Erythroblast (primary cell): Measurements from ENCODE around the gene HLCS.

Experiments used
- DNase-seq, 2 experiments: peaks; one replicate each; lab custom pipeline; 2025; lab: John Stamatoyannopoulos, UW
- GATA1 ChIP-seq: IDR thresholded peaks from 2 replicates; pipeline ENCODE4 v1.6.1; 2011; ENCODE audit warnings: low read depth, mild to moderate bottlenecking, control low read depth, low read length, moderate library complexity
- POLR2A ChIP-seq: IDR thresholded peaks from 2 replicates; pipeline ENCODE4 v1.6.1; 2011; ENCODE audit warnings: mild to moderate bottlenecking, low read length

The HLCS gene

GRCh38 chr21:36883532-36884486 lies 82.7 kb downstream of the HLCS start:
- DNase-seq = no peak

GRCh38 chr21:36882776-36883175 lies 83.7 kb downstream of the HLCS start:
- DNase-seq = no peak
- TF ChIP-seq POLR2A = no peak
- TF ChIP-seq GATA1 = no peak

More at GRCh38 chr21:36883532-36884486, 82.7 kb downstream of the HLCS start:
- TF ChIP-seq GATA1 (no peak), POLR2A (no peak)

DNA sequence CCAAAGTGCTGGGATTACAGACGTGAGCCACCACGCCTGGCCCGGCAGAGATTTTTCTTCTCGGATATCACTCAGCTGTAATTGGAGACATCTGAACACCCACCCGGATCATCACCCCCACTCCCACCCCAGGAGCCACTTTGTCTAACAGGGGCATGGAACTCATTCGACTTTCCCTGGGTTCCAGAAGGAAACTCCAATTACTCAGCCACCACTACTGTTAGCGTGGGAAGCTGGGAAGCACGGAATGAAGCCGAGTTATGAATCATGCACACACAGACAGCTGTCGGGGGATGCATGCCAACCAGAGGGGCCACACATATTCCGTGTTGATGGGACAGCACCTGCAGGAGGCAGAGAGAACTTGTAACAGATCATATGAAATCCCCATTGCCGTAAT lies 85.2 kb downstream of the HLCS start:
- DNase-seq = no peak
- no peak for TF ChIP-seq POLR2A
- TF ChIP-seq GATA1 = no peak

GRCh38 chr21:36879827-36880226 lies 86.6 kb downstream of the HLCS start:
- no peak for DNase-seq
- TF ChIP-seq GATA1 = no peak
- TF ChIP-seq POLR2A = no peak

DNA sequence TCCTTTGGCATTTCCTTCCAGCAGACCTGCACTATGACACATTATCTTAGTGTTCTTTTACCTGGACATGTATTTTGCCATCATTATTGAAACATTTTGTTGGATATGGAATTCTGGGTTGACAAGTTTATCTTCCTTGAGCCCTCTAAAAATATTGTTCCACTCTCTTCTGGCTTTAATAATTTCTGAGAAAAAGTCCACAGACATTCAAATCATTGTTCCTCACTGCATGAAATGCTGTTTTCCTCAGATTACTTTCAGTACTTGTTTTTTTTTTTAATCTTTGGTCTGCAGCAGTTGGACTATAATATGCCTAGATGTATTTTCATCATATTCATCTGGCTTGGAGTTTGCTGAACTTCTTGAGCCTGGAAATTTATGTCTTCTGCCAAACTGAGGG lies 88.7 kb downstream of the HLCS start:
- no peak for DNase-seq
- TF ChIP-seq GATA1 = no peak
- no peak for TF ChIP-seq POLR2A

- TF ChIP-seq GATA1 = no peak
- DNase-seq = no peak
Measured at GRCh38 chr21:36874665-36875064, 91.8 kb downstream of the HLCS start.

DNA sequence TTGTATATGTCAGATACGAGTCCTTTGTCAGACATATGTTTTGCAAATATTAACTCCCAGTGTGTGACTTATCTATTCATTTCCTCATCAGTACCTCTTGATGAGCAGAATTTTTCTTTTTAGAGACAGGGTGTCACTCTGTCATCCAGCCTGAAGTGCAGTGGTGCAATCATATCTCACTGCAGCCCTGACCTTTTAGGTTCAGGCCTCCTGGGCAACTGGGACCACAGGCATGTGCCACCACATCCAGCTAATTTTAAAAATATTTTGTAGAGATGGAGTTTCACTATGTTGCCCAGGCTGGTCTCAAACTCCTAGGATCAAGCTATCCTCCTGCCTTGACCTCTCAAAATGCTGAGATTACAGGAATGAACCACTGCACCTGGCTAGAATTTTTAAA lies 93.0 kb downstream of the HLCS start:
- DNase-seq = no peak
- TF ChIP-seq GATA1 (no peak), POLR2A (no peak)

DNA sequence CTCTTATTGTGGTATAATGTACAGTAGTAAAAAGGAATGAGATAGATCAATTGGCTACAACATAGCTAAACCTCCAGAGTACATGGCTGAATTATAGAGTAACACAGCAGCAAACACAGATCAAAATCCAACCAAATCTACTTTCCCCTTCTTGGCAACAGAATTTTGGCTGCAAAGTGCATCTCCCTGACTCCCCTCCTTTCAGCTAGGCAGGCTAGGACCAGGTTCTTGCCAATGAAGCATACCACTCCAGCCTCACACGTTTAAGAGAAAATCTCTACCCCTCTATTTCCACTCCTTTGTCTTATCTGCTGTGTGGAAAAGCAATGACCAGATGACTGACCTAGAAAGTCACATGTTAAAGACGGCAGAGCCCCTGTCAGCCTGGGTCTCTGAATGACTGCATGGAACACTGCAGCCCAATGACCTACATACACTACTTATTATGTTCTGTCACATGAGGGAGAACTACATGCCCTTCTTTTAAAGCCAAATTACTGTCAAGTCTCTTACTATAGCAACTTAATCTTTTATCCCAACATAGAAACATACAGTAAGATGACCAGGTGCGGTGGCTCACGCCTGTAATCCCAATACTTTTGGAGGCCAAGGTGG lies 99.1 kb downstream of the HLCS start:
- TF ChIP-seq GATA1 (no peak), POLR2A (no peak)
- no peak for DNase-seq

GRCh38 chr21:36866419-36866818 lies 100.0 kb downstream of the HLCS start:
- TF ChIP-seq GATA1 = no peak
- no peak for TF ChIP-seq POLR2A
- DNase-seq = no peak

- TF ChIP-seq GATA1 = no peak
- TF ChIP-seq POLR2A = no peak
Measured at GRCh38 chr21:36864974-36865373, 101.5 kb downstream of the HLCS start.

DNA sequence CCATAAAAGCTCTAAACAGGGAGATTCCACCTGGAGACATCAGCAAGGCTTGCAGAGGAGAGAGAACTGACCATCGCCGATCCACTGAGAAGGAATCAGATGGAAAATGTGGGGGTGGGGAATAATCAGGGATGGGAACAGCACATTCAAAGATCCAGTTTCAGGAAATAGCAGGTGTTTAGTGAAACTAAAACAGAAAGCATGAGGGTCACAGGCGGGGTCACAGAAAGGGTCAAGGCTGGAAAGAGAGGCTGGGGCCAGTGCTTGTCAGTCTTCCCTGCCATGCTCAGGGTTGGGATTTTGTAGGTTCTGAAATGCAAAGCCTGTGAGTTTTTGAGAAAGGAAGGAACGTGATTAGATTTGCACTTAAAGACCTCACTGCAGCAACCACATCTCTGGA lies 103.2 kb downstream of the HLCS start:
- TF ChIP-seq GATA1 (no peak), POLR2A (no peak)
- DNase-seq = no peak

More at GRCh38 chr21:36864974-36865373, 101.5 kb downstream of the HLCS start:
- peak in 1 of 2 experiments; percentile 11 for DNase-seq

DNA sequence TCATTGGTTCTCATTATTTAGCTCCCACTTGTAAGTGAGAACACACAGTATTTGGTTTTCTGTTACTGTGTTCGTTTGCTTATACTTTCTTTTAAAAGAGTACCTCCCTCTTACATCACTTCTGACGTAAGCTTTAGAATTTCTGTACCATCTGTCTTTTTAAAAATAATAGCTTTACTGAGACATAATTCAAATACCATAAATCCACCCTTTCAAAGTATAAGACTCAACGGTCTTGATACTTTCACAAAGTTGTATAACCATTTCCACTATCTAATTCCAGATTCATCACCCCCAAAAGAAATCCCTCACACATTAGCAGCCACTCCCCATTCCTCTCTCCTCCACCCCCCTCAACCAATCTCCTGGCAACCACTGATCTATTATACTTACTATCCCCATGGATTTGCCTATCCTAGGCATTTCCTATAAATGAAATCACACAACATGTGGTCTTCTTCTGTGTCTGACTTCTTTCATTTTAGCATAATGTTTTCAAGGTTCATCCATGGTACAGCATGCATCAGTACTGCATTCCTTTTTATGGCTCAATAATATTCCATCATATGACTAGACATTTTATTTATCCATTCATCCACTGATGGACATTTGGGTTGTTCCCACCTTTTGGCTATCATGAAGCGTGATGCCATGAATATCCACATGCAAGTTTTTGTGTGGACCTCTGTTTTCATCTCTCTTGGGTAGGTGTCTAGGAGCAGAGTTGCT lies 104.7 kb downstream of the HLCS start:
- no peak for DNase-seq
- TF ChIP-seq GATA1 (no peak), POLR2A (no peak)

DNA sequence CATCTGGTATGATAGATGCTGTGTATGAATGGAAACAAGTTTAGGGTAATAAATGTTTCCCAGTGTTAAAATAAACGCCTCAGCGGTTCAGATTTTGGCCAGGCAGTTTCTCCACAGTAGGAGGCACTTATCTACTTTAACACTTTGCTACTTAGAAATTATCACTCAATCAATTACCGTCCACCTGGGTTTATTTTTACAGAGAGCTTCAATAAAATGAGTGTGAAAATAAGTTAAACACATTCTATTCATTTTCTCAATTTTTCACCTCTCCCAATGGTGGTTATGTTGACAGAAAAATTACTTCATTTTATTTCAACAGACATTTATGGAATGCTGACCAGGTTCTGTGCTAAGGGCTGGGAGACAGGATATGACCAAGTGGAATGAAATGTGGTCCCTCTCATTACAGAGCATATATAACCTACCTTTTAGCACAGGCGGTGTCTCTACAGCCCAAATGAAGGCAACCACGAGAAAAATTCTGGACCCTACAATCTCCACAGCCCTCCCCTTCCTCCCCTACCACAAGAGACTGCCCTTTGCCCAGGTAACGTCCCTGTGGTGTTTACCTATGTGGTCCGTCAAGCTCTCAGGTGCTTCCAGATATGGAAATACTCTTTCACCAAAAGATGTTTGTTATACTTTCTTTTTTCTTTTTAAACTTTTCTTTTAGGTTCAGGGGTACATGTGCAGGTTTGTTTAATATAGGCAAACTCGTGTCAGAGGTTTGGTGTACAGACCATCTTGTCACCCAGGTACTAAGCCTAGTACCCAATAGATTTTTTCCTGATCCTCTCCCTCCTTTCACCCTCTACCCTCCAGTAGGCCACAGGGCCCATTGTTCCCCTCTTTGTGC lies 105.5 kb downstream of the HLCS start:
- DNase-seq = peak; percentile 26 to 55

More for the DNA sequence above, 105.5 kb downstream of the HLCS start:
- no peak for TF ChIP-seq POLR2A
- no peak for TF ChIP-seq GATA1
